HL-60 (cell line): ENCODE data around the gene OR8J1.

ENCODE experiments used
- DNase-seq, 2 experiments: peaks; one replicate each; pipeline ENCODE4 v3.0.0-alpha.2; 2010 to 2020; ENCODE audit warnings: low read depth in 1 of 2, low spot score in 1 of 2
- H3K27ac ChIP-seq: fragments of 250-450 bp; sonication (Bioruptor Pico); replicated peaks from 2 replicates; pipeline ENCODE4 v1.5.1; 2020; ENCODE audit warnings: mild to moderate bottlenecking, moderate library complexity
- H3K27me3 ChIP-seq: fragments of 250-450 bp; sonication (Bioruptor Pico); 2 replicates; pipeline ENCODE4 v1.5.1; 2021; ENCODE audit warnings: mild to moderate bottlenecking, moderate library complexity; ENCODE audit not compliant: insufficient read depth, poor library complexity, severe bottlenecking
- H3K4me3 ChIP-seq: replicated peaks from 2 replicates; pipeline ENCODE4 v1.5.1; 2011; ENCODE audit warnings: mild to moderate bottlenecking, control low read depth, low read length; ENCODE audit not compliant: insufficient read depth
- CTCF ChIP-seq: IDR thresholded peaks from one replicate; pipeline ENCODE4 v1.5.1; 2011; ENCODE audit warnings: low read length, control low read depth, inconsistent platforms; ENCODE audit not compliant: insufficient read depth
- GABPA ChIP-seq: IDR thresholded peaks from 2 replicates; pipeline ENCODE4 v1.6.1; 2012; ENCODE audit warnings: low read depth
- POLR2AphosphoS5 ChIP-seq: IDR thresholded peaks from 2 replicates; pipeline ENCODE4 v1.6.1; 2012; ENCODE audit warnings: low read depth
- REST ChIP-seq: IDR thresholded peaks from 2 replicates; pipeline ENCODE4 v1.6.1; 2012; ENCODE audit warnings: low read depth; ENCODE audit not compliant: insufficient replicate concordance
- SPI1 ChIP-seq: IDR thresholded peaks from 2 replicates; pipeline ENCODE4 v1.6.1; 2012; ENCODE audit warnings: low read depth, mild to moderate bottlenecking, borderline replicate concordance
- long read RNA-seq: library from polyadenylated mRNA; unstranded; transcript quantifications from one replicate; pipeline ENCODE4 v2.0.0, GENCODE V29; 2020

The OR8J1 gene
- long read RNA-seq = 0 reads

- DNase-seq = no peak
- Histone ChIP-seq H3K27ac (no peak within 1 kb of the TSS), H3K27me3 (no peaks in the 10 kb centered on the region), H3K4me3 (no peak within 1 kb of the TSS)
- TF ChIP-seq POLR2AphosphoS5 (no peak), CTCF (no peak), GABPA (no peak), REST (no peak), SPI1 (no peak)
Measured at GRCh38 chr11:56353991-56354390, at the start of gene OR8J1. Gene OR8J1 (plus strand): TSS chr11:56354291. CDS start chr11:56360247, 5,956 bp downstream.

GRCh38 chr11:56307836-56308235 lies 46.3 kb upstream of the OR8J1 start:
- DNase-seq = no peak
- no peak overlapping the region for H3K27ac ChIP-seq
- no peak for TF ChIP-seq POLR2AphosphoS5
- TF ChIP-seq REST = no peak
- no peak for TF ChIP-seq SPI1
- TF ChIP-seq GABPA = no peak
- TF ChIP-seq CTCF = no peak
- no peaks in the 10 kb centered on the region for H3K27me3 ChIP-seq
- no peak overlapping the region for H3K4me3 ChIP-seq

- H3K27me3 ChIP-seq = no peaks in the 10 kb centered on the region
- DNase-seq = no peak
- no peak within 1 kb of the TSS for H3K27ac ChIP-seq
- no peak within 1 kb of the TSS for H3K4me3 ChIP-seq
- TF ChIP-seq SPI1 = no peak
- TF ChIP-seq REST = no peak
- no peak for TF ChIP-seq POLR2AphosphoS5
- no peak for TF ChIP-seq CTCF
- TF ChIP-seq GABPA = no peak
Measured at GRCh38 chr11:56314844-56315243, 39.2 kb upstream of the OR8J1 start, which contains the start of gene OR8K3. Gene OR8K3 (plus strand): TSS chr11:56315144. CDS start chr11:56318307, 3,163 bp downstream.
